B cell (primary cell): ENCODE results near the gene PNPO. TPM values are rescaled to one million over a fixed set of nuclear protein-coding genes. Genes with fewer than 3 reads are reported as not detected.
"Not testable (repeated sequence)": the region's sequence is repeated elsewhere in the genome, so short reads cannot be mapped to it uniquely, and the experiment has no call there.

Experiments
- ATAC-seq: fragments of 200-7000 bp; cut with Tn5 transposase; one replicate; pipeline ENCODE4 v1.10.0; 2021; ENCODE audit warnings: low read depth, mild to moderate bottlenecking, moderate number of reproducible peaks, moderate library complexity
- CTCF ChIA-PET: fragments of 350-600 bp; sonication (Branson Sonifier 250); formaldehyde crosslinking; loops from one replicate; lab custom pipeline; 2021; ENCODE audit warnings: antibody characterized with exemption, inconsistent platforms; lab: Charles Lee
- POLR2A ChIA-PET: fragments of 350-600 bp; sonication (Branson Sonifier 250); formaldehyde crosslinking; loops from one replicate; lab custom pipeline; 2021; ENCODE audit warnings: antibody characterized with exemption; lab: Charles Lee
- DNase-seq: peaks from one replicate; pipeline ENCODE4 v3.0.0; 2013
- H2AFZ ChIP-seq: 2 replicates; pipeline ENCODE4 v1.6.1; 2012; ENCODE audit warnings: mild to moderate bottlenecking, low read depth, low read length; ENCODE audit not compliant: insufficient read depth, poor library complexity, severe bottlenecking
- H3K27ac ChIP-seq, 2 donors: 1 replicate in 1 of 2; 2 replicates in 1 of 2; pipeline ENCODE4 v1.5.1; 2012 to 2013; ENCODE audit warnings: low read length in 2 of 2, mild to moderate bottlenecking in 2 of 2, moderate library complexity in 1 of 2
- H3K27me3 ChIP-seq, 4 experiments: fragments of 200-600 bp in 1 of 4; sonication (generic) in 1 of 4; replicated peaks in 1 of 4; 1 replicate in 2 of 4; 2 replicates in 2 of 4; pipeline versions ENCODE4 v1.6.1 to v1.7.0; 2013 to 2016; ENCODE audit warnings: low read length in 3 of 4, mild to moderate bottlenecking in 2 of 4, mixed read lengths in 1 of 4, moderate library complexity in 1 of 4; ENCODE audit not compliant: insufficient read depth in 4 of 4, control insufficient read depth in 3 of 4; ENCODE audit errors: control extremely low read depth in 1 of 4
- H3K36me3 ChIP-seq, 2 experiments: replicated peaks in 1 of 2; 1 replicate in 1 of 2; 2 replicates in 1 of 2; pipeline versions ENCODE4 v1.6.1 to v1.7.1; 2013; ENCODE audit warnings: low read length in 1 of 2; ENCODE audit not compliant: insufficient read depth in 2 of 2, control insufficient read depth in 1 of 2; ENCODE audit errors: control extremely low read depth in 1 of 2, extremely low read depth in 1 of 2
- H3K4me1 ChIP-seq, 2 donors: fragments of 200-600 bp in 1 of 2; sonication (generic) in 1 of 2; 1 replicate in 1 of 2; 2 replicates in 1 of 2; pipeline versions ENCODE4 v1.5.1 to v1.6.1; 2013 to 2017; ENCODE audit warnings: low read length in 2 of 2; ENCODE audit not compliant: control insufficient read depth in 2 of 2, insufficient read depth in 2 of 2
- H3K4me2 ChIP-seq: replicated peaks from 2 replicates; pipeline ENCODE3; 2012; ENCODE audit warnings: mild to moderate bottlenecking, low read depth, low read length; ENCODE audit not compliant: poor library complexity, severe bottlenecking
- H3K4me3 ChIP-seq, 5 experiments: fragments of 200-600 bp in 1 of 5; sonication (generic) in 1 of 5; 1 replicate in 3 of 5; 2 replicates in 2 of 5; pipeline versions ENCODE4 v1.5.1 to v1.7.0; 2011 to 2016; ENCODE audit warnings: low read length in 4 of 5, mild to moderate bottlenecking in 4 of 5, low read depth in 2 of 5, control low read depth in 1 of 5, moderate library complexity in 1 of 5; ENCODE audit not compliant: insufficient read depth in 1 of 5; ENCODE audit errors: control extremely low read depth in 1 of 5, extremely low read depth in 1 of 5
- H3K79me2 ChIP-seq: fragments of 200-600 bp; sonication (generic); one replicate; pipeline ENCODE4 v1.6.0; 2016; ENCODE audit warnings: low read length; ENCODE audit not compliant: control insufficient read depth, insufficient read depth
- H3K9ac ChIP-seq: fragments of 200-600 bp; sonication (generic); 2 replicates; pipeline ENCODE4 v1.6.1; 2017; ENCODE audit warnings: mild to moderate bottlenecking, low read length, moderate library complexity
- H3K9me3 ChIP-seq, 3 donors: one replicate each; pipeline versions ENCODE4 v1.6.1 to v1.7.1; 2013; ENCODE audit warnings: low read length in 2 of 3; ENCODE audit not compliant: control insufficient read depth in 2 of 3, insufficient read depth in 1 of 3; ENCODE audit errors: control extremely low read depth in 1 of 3
- H4K20me1 ChIP-seq: 2 replicates; pipeline ENCODE4 v1.6.0; 2012; ENCODE audit warnings: mild to moderate bottlenecking, low read length; ENCODE audit not compliant: insufficient read depth, control insufficient read depth, poor library complexity, severe bottlenecking
- H3K27ac Mint-ChIP-seq: one replicate; pipeline ENCODE4 v1.8.0; 2021; ENCODE audit warnings: mixed read lengths
- H3K27me3 Mint-ChIP-seq: one replicate; pipeline ENCODE4 v1.8.0; 2021; ENCODE audit warnings: mixed read lengths
- H3K4me1 Mint-ChIP-seq: one replicate; pipeline ENCODE4 v1.8.0; 2021; ENCODE audit warnings: mixed read lengths
- H3K4me3 Mint-ChIP-seq: one replicate; pipeline ENCODE4 v1.8.0; 2021; ENCODE audit warnings: mixed read lengths
- H3K9me3 Mint-ChIP-seq: one replicate; pipeline ENCODE4 v1.8.0; 2022; ENCODE audit warnings: mixed read lengths; ENCODE audit not compliant: insufficient read depth
- EZH2 ChIP-seq: IDR thresholded peaks from 2 replicates; pipeline ENCODE4 v1.6.1; 2012; ENCODE audit warnings: borderline replicate concordance, low read depth, mild to moderate bottlenecking, moderate library complexity, low read length; ENCODE audit not compliant: insufficient read depth, poor library complexity, severe bottlenecking
- WGBS: methylation state at CpG from one replicate; pipeline ENCODE4 v1.1.5; 2013; ENCODE audit warnings: missing lambda C conversion rate; ENCODE audit not compliant: insufficient coverage; 5-methylcytosine and 5-hydroxymethylcytosine counted together
- intact Hi-C: fragments of 100-400 bp; cut with micrococcal nuclease; formaldehyde crosslinking; loops from one replicate; pipeline ENCODE4 v1.10.0; 2022
- polyA plus RNA-seq: library from polyadenylated mRNA; depleted of rRNA; stranded (reverse); fragments of >200 nt; gene quantifications from 2 replicates; pipeline ENCODE4 v1.2.3, GENCODE V29; 2012
- total RNA-seq, 2 donors: library from RNA; stranded (reverse); fragments of 120-200 nt in 1 of 2; gene quantifications; 1 replicate in 1 of 2; 2 replicates in 1 of 2; pipeline versions ENCODE4 v1.2.3 to v1.2.4, GENCODE V29; 2013 to 2022

Gene PNPO
- total and polyA plus RNA-seq, 2 donors (not counting 1 experiment from before 2014, with no cell fraction given), result 8.0 to 14.7 TPM

GRCh38 chr17:47987240-47987835, 46.0 kb downstream of the PNPO start:
- Mint-ChIP-seq H3K4me1 (no peaks in the 10 kb centered on the region), H3K4me3 (no peak overlapping the region), H3K9me3 (no peaks in the 10 kb centered on the region), H3K27ac (no peak overlapping the region), H3K27me3 (no peaks in the 10 kb centered on the region)
- ChIA-PET POLR2A (no interaction called here), CTCF (no interaction called here)
- Histone ChIP-seq H3K9me3 (no peaks in the 10 kb centered on the region), H3K4me3 (no peak overlapping the region), H3K4me1 (no peaks in the 10 kb centered on the region), H3K27ac (no peak overlapping the region), H3K4me2 (no peak overlapping the region), H3K79me2 (no peaks in the 10 kb centered on the region), H4K20me1 (no peaks in the 10 kb centered on the region), H3K36me3 (peaks cover 0 to 11% of the 10 kb centered on the region in 2 experiments), H2AFZ (no peak overlapping the region), H3K9ac (no peak overlapping the region), H3K27me3 (peaks cover 0 to 4% (median 0%) of the 10 kb centered on the region in 4 experiments)
- ATAC-seq (no peak), DNase-seq (no peak)
- 87% methylated on average over 14 of the region's 17 CpGs for WGBS
- intact Hi-C loops, result no loop called here
- no peak for TF ChIP-seq EZH2

- H3K9ac ChIP-seq, H3K9me3 ChIP-seq, POLR2A ChIA-PET, H3K4me3 ChIP-seq, H3K79me2 ChIP-seq, H3K4me1 ChIP-seq, ATAC-seq, H3K27me3 Mint-ChIP-seq, H4K20me1 ChIP-seq, intact Hi-C loops, H3K4me3 Mint-ChIP-seq, H3K27ac Mint-ChIP-seq, H3K9me3 Mint-ChIP-seq, H3K4me1 Mint-ChIP-seq, H3K36me3 ChIP-seq, H2AFZ ChIP-seq, DNase-seq, H3K4me2 ChIP-seq, H3K27ac ChIP-seq, H3K27me3 ChIP-seq: not testable (repeated sequence)
- CTCF ChIA-PET, result interaction anchor here (1.1 kb wide), 1 partner anchor 10 kb away, joined by 3 read pairs; no protein-coding TSS in a partner anchor
- WGBS, result no CpG with 5 or more reads among the region's 1 CpG
Measured at GRCh38 chr17:47988445-47988844, 47.1 kb downstream of the PNPO start.
